NK-92 (cell line): ENCODE results near the gene TLL1.

Experiments used
- DNase-seq: peaks from one replicate; lab custom pipeline; 2025; ENCODE audit not compliant: unreplicated experiment; lab: John Stamatoyannopoulos, UW

Gene TLL1

GRCh38 chr4:165879641-165880040, 6.6 kb downstream of the TLL1 start:
- DNase-seq: no peak

DNA sequence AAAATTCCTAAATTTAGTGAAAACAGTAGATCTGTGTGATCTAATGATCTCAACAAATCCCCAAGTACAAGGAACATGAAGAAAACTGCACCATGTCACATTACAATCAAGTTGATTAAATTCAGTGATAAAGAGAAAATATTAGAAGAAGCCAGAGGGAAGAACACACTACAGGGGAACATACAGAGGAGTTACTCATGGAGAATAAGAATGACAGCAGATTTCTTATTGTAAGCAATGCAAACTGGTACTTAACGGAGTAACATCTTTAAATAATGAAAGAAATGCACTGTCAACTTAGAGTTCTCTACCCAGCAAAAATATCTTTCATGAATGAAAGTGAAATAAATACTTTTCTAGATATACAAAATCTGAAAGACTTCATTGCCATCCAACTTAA, 21.1 kb downstream of the TLL1 start:
- no peak for DNase-seq

DNA sequence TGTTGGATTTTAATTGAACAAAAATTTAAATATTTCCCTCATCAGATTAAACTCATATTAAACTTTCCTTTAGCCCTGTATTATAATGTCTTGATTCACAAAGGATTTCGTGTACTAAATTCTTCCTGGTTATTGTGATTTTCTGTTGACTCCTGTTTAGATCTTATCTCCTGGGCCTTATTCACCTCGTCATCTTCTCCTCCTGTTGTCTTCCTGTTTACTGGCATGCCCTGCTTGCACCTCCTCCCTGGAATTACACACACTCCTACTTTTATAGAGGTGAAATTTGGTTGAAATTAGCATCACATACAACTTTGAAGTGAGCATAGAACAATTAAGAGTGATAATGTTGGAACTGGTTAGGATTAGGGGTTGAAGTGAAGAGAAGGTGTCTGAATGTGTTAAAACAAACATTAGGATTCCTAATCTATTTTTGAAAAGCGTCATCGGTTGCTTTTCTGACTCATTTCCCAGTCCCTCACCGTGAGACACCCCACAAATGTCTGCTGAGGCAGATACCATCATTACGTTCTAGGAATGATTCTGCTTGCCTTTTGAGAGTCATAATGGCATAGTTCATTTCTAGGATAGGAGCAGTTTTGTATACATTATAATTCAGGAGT, 32.5 kb downstream of the TLL1 start:
- no peak for DNase-seq

DNA sequence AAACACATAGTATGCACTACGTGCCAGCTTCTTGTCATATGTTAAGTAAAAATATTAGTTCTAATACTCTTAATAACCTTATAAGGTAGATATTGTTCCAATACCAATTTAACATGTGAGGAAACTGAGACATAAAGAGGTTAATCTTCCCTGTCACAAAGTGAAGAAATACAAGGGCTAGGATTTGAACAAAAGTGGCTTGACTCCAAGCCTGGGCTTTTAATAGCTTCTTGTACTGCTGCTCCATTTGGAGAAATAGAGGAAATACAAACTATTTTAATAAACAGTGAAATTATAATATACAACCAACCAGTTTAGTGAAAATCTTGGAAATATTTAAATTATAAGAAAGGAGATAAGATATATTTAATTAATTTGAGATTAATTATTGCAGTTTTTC, 33.2 kb downstream of the TLL1 start:
- no peak for DNase-seq

GRCh38 chr4:165909947-165910346, 36.9 kb downstream of the TLL1 start:
- no peak for DNase-seq

- DNase-seq: no peak
Observed at GRCh38 chr4:165915215-165915614, 42.2 kb downstream of the TLL1 start.

DNA sequence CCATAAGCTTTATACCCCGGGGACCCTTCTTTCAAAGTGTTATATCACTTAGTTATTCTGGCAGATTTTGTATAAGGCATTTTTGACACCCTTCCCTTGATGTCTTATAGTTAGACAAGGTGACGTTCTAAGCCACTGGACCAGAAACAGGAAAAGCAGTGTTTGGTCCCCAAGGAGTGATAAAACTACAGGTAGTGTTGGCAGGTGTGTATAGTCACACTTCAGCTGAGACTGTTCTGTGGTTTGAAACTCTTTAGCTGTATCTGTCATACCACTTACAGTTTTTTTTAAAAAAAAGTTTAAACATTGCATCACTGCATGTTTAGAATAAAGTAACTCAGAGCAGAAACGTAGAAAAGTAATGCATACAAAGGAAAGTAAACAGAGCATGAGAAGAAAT, 48.5 kb downstream of the TLL1 start:
- no peak for DNase-seq

- no peak for DNase-seq
Observed at GRCh38 chr4:165922747-165923146, 49.7 kb downstream of the TLL1 start.

DNA sequence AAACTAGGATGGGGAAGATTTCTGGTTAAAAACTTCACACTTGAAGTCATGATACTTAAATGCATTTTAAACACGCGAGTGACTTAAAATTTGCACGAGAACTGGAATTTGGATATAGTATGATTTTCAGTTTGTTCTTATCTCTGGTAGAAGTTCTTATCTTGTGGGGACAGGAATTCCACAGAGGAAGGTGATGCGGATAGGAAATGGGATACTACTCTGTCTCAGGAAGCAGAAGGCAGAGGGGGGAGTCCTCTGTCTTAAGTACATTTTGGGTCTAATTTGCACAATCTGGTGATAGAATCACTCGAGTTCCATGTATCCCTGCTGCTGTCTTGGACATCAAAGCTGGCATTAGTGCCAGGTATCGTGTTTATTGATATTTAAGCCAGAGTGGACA, 53.3 kb downstream of the TLL1 start:
- no peak for DNase-seq

DNA sequence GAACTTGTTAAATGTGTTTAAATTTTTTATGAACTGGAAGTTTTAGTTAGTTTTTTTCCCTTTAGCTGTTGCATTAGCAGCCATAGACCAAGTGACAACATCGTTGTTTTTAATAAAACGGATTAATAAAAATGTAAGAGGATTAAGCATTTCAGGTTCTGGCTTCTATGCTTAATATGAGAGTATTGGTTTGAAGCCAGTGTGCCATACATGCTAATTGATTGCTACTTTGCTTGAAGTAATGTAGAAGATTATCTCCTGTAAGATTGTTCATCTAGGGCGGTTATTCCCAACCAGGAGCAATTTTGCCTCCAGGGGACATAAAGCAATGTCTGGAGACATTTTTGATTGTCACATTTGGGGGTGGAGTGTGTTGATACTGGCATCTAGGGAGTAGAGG, 54.3 kb downstream of the TLL1 start:
- no peak for DNase-seq

- no peak for DNase-seq
Observed at GRCh38 chr4:165927815-165928214, 54.8 kb downstream of the TLL1 start.

DNA sequence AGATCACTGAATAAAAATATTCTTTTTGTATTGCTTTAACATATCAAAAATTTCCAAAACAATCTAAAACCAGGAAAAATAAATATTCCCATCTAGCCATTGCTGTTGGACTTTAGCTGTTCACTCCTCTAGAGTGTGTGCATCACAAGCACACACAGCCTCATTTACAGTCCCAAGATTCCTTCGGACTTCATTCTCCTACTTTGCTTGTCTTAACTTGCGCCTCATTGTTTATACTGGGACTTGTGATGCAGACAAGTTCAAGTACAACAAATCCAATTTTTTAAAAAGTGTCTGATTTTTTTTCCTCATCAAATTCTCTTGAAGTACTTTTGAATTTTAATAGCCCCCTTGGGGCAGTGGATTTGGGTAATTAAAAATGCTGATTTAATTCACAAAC, 55.6 kb downstream of the TLL1 start:
- DNase-seq: no peak

DNA sequence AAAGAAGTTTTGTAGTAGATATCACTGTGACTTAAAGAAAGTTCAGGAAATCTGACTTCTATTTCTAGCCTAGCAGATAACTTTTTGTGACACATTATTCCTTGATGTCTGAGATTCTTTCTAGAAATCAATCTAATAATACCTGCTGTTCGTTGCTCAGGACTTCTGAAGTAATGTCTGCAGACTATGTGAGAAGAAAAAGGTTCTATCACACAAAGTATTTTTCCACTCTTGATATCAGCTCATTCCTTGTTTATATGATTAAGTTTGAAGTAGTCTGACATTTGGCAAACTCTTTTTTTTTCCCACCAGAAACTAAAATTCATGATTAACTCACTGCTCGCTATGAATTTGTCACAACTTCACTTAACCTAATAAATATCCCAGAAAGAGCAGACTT, 56.6 kb downstream of the TLL1 start:
- no peak for DNase-seq

GRCh38 chr4:165931741-165932140, 58.7 kb downstream of the TLL1 start:
- no peak for DNase-seq

DNA sequence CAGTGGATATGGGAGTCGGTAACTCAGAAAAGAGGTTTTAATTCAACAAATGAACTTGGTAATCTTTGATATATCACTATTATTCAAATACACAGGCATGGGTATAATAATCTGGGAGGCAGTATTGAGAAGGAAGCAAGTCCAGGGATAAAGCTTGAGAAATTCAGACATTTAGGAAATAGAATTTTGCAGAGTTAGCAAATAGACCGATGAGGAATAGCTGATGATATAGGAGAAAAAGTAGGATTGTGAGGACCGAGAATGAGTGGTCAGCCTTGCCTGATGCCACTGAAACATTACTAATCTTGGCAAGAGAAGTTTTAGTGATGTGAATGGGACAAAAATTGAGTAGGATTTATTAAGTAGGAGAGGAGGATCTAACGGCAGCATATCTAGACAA, 71.9 kb downstream of the TLL1 start:
- DNase-seq: no peak

DNA sequence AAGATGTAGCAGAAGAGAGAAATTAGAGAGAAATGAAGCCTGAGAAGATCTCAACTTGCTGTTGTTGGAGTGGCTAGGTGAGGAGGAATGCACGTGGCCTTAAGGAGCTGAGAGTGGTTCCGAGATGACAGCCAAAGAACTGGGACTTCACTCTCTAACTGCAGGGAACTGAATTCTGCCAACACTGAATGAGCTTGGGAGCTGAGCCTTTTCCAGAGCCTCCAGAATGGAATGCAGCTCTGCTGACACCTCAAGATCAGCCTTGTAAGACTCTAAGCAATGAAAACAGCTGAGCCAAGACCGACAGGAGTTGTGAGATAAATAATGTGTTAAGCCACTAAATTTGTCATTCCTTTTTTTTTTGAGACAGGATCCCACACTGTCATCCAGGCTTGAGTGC, 73.0 kb downstream of the TLL1 start:
- no peak for DNase-seq

DNA sequence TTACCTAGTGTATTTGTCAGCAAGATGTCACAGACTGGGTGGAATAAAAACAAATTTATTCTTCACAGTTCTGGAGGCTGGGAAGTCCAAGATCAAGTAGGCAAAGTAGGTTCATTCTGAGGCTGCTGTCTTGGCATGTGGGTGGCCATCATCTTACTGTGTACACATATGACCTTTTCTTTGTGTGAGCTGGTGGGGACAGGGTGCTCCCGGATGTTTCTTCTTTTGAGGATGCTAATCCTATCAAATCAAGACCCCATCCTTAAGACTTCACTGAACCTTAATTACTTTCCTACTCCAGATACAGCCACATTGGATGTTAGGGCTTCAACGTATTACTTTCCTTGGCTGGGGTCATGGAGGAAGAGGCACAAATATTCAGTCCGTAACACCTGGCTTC, 74.0 kb downstream of the TLL1 start:
- DNase-seq: no peak

DNA sequence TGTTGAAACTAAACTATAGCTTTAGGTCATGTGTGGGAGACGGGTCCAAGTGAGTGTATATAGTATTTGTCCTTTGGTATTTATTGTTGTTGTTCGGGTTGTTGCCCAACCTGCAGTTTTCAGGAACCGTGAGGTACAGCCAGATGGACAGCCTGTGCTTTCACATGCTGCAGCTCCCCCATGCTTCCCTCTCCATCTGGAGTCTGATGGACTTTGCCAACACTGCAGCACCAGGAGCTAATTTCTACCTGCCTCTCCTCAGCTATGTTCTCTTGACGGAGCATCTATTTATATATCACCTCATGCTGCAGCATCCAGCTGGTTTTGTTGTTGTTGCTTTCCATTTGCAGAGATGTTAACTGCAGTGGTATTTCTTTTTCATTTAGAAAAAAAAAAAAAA, 80.1 kb downstream of the TLL1 start:
- no peak for DNase-seq

DNA sequence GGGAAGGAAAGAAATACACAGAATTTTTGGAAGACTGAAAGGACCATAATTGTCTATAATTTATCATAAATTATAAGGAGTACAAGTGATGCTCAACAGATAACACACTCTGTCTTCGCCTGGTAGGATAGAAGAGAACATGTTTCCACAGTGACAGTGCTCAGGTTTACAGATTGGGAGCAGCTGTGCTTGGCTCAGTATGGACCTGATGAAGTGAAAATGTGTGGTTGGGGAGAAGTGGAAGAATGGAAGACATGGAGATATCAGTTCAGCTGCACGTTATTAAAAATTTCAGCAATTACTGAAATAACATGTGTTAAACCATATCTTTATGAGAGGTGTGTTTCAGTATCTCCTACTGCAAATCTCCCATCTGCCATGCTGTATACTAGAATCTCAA, 90.6 kb downstream of the TLL1 start:
- no peak for DNase-seq

DNA sequence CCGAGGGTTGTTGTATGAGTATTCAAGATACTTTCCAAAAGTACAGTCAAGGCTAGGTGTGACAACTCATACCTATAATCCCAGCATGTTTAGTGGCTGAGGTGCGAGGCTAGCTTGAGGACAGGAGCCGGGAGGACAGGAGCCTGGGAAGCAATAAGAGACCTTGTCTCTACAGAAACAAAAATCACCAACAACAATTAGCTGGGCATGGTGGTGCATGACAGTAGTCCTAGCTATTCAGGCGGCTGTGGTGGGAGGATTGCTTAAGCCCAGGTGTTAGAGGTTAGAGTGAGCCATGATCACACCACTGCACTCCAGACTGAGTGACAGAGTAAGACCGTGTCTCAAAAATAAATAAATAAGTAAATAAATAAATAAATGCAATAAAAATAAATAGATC, 91.6 kb downstream of the TLL1 start:
- no peak for DNase-seq

DNA sequence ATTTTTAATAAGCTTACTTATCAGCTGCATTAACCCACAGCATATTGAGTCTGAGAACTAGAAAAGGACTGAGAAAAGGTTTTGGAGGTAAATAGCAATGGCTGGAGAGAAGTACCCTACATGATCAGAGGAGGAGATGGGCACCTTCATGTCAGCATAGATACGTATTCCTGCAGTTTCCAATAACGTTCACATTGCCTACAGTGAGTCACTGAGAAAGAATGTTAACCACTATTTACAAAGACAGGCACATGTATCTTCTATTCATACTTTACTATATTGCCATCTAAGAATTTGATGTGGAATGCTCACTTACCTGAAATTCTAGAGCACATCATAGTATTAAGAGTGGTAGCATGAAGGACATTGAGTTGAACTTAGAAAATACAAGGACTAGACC, 92.5 kb downstream of the TLL1 start:
- DNase-seq: no peak

- DNase-seq: no peak
Observed at GRCh38 chr4:165966833-165967232, 93.8 kb downstream of the TLL1 start.

DNA sequence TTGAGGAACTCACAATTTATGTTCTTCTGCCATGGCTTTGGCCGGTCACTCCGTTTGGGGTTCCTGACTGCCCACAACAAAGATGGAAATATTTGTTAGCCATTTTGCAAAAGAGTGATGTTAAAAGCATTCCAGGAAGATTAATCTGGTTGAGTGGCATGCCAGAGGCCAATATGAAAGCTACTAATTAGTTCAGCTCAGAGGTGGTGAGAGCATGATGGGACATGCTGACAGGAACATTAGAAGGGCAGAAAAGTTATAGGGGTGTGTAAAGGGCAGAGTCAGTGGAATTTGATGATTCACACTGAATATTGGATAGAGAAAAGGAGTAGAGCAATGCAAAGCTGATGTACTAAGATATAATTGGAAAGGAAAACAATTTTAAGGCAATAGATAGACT, 94.4 kb downstream of the TLL1 start:
- DNase-seq: no peak
